Panc1 (cell line): ENCODE data around the gene PTRH2. TPM values are rescaled to one million over a fixed set of nuclear protein-coding genes. Genes with fewer than 3 reads are reported as not detected.
A peak's percentile ranks its signal among the peaks of the same experiment; 100 is the strongest.

Experiments used
- ATAC-seq: fragments of 200-7000 bp; cut with Tn5 transposase; 2 replicates; pipeline ENCODE4 v1.9.1; 2020; ENCODE audit warnings: mild to moderate bottlenecking, moderate library complexity
- BruUV-seq: library from RNA; stranded (reverse); fragments of 400-500 nt; replicated peaks from 2 replicates; lab custom pipeline; 2021; lab: Mats Ljungman, UMichigan
- CTCF ChIA-PET: fragments of 300-600 bp; sonication (Branson Sonifier 250); formaldehyde crosslinking; loops from one replicate; lab custom pipeline; 2022; ENCODE audit warnings: antibody characterized with exemption; lab: Charles Lee
- POLR2A ChIA-PET: fragments of 300-600 bp; sonication (Branson Sonifier 250); formaldehyde crosslinking; loops from one replicate; lab custom pipeline; 2022; ENCODE audit warnings: antibody characterized with exemption; lab: Charles Lee
- DNase-seq: peaks from one replicate; pipeline ENCODE4 v3.0.0-alpha.2; 2010; ENCODE audit warnings: low read depth, low spot score
- H3K27ac ChIP-seq: 2 replicates; pipeline ENCODE4 v1.5.1; 2011; ENCODE audit warnings: mild to moderate bottlenecking, low read length, inconsistent platforms
- H3K27me3 ChIP-seq: fragments of 200-500 bp; sonication (Bioruptor generic); 2 replicates; pipeline ENCODE4 v1.6.0; 2014; ENCODE audit warnings: low read length, inconsistent platforms; ENCODE audit not compliant: control insufficient read depth, insufficient read depth
- H3K36me3 ChIP-seq: fragments of 200-500 bp; sonication (Bioruptor generic); 2 replicates; pipeline ENCODE4 v1.5.1; 2014; ENCODE audit warnings: inconsistent platforms, mild to moderate bottlenecking, low read length, moderate library complexity; ENCODE audit not compliant: control insufficient read depth, insufficient read depth
- H3K4me1 ChIP-seq: 2 replicates; pipeline ENCODE4 v1.5.1; 2011; ENCODE audit warnings: inconsistent platforms, mild to moderate bottlenecking, low read length, moderate library complexity; ENCODE audit not compliant: control insufficient read depth, insufficient read depth
- H3K4me3 ChIP-seq, 2 experiments: 2 replicates each; pipeline ENCODE4 v1.5.1; 2011 to 2012; ENCODE audit warnings: low read depth in 2 of 2, low read length in 2 of 2, mild to moderate bottlenecking in 2 of 2, inconsistent platforms in 1 of 2, moderate library complexity in 1 of 2
- H3K9me3 ChIP-seq: fragments of 200-500 bp; sonication (Bioruptor generic); 2 replicates; pipeline ENCODE4 v1.5.1; 2014; ENCODE audit warnings: low read depth, mild to moderate bottlenecking, inconsistent platforms, low read length, moderate library complexity; ENCODE audit not compliant: control insufficient read depth, insufficient read depth
- POLR2AphosphoS5 ChIP-seq: IDR thresholded peaks from 2 replicates; pipeline ENCODE4 v1.6.1; 2012; ENCODE audit warnings: mild to moderate bottlenecking, low read depth, low read length, moderate library complexity
- SIN3A ChIP-seq: IDR thresholded peaks from 2 replicates; pipeline ENCODE4 v1.6.1; 2012; ENCODE audit warnings: low read depth, mild to moderate bottlenecking, low read length, moderate library complexity, borderline replicate concordance; ENCODE audit not compliant: insufficient read depth
- TCF7L2 ChIP-seq: IDR thresholded peaks from 2 replicates; pipeline ENCODE4 v1.6.1; 2011; ENCODE audit warnings: mild to moderate bottlenecking, low read depth, low read length, inconsistent platforms
- in situ Hi-C: cut with HindIII; loops from 2 replicates; pipeline ENCODE4 v1.10.0; 2016; ENCODE audit warnings: low sequenced_read_pairs, low pct_unique_long_range_greater_than_20kb
- intact Hi-C: fragments of 100-400 bp; cut with micrococcal nuclease; formaldehyde crosslinking; loops from one replicate; pipeline ENCODE4 v1.10.0; 2022; ENCODE audit not compliant: unreplicated experiment
- total RNA-seq: library from RNA; stranded (reverse); gene quantifications from one replicate; pipeline ENCODE4 v1.2.1, GENCODE V29; 2021; ENCODE audit not compliant: unreplicated experiment
- TF ChIP-seq, protein P1 (sequence below), 2 experiments: IDR thresholded peaks; 2 replicates each; pipeline ENCODE4 v1.6.1; 2011 to 2012; ENCODE audit warnings: low read depth in 2 of 2, control low read depth in 1 of 2, low read length in 1 of 2, mild to moderate bottlenecking in 1 of 2, moderate library complexity in 1 of 2; ENCODE audit not compliant: insufficient read depth in 1 of 2
- TF ChIP-seq, protein P2 (sequence below): fragments of 450-650 bp; IDR thresholded peaks from 2 replicates; pipeline ENCODE4 v1.5.1; 2017; ENCODE audit warnings: mild to moderate bottlenecking

The PTRH2 gene
- total RNA-seq, 1 experiment from 2014 or later = 40.2 TPM

DNA sequence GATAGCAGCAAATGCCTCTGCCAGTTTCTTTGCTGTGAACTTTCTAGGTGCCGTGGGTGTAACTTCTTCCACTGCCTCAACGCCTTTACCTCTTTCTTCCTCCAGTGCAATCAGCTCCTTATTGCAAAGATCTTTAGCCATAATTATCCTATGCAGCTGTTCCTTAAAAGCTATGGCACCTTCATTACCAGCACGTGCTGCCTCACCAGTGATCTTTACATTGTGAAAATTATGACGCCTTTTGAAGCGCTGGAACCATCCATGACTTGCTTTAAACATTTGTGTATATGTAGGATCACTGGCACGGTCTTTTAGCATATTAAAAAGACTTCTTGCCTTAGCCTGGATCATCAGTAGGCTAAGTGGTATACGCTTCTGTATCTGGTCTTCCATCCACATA lies 8.0 kb downstream of the PTRH2 start:
- ChIA-PET POLR2A (no interaction called here), CTCF (interaction anchor here (0.5 kb wide), 1 partner anchor 160 kb away, joined by 3 read pairs; no protein-coding TSS in a partner anchor)
- intact Hi-C loops (no loop called here), in situ Hi-C loops (no loop called here)
- TF ChIP-seq POLR2AphosphoS5 (no peak), SIN3A (no peak), TCF7L2 (no peak)
- TF ChIP-seq, protein P1, sequence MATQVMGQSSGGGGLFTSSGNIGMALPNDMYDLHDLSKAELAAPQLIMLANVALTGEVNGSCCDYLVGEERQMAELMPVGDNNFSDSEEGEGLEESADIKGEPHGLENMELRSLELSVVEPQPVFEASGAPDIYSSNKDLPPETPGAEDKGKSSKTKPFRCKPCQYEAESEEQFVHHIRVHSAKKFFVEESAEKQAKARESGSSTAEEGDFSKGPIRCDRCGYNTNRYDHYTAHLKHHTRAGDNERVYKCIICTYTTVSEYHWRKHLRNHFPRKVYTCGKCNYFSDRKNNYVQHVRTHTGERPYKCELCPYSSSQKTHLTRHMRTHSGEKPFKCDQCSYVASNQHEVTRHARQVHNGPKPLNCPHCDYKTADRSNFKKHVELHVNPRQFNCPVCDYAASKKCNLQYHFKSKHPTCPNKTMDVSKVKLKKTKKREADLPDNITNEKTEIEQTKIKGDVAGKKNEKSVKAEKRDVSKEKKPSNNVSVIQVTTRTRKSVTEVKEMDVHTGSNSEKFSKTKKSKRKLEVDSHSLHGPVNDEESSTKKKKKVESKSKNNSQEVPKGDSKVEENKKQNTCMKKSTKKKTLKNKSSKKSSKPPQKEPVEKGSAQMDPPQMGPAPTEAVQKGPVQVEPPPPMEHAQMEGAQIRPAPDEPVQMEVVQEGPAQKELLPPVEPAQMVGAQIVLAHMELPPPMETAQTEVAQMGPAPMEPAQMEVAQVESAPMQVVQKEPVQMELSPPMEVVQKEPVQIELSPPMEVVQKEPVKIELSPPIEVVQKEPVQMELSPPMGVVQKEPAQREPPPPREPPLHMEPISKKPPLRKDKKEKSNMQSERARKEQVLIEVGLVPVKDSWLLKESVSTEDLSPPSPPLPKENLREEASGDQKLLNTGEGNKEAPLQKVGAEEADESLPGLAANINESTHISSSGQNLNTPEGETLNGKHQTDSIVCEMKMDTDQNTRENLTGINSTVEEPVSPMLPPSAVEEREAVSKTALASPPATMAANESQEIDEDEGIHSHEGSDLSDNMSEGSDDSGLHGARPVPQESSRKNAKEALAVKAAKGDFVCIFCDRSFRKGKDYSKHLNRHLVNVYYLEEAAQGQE (IDR thresholded peaks at IDR 0.05; ENCODE audit: insufficient read depth in 1 of 2, low read depth in 2 of 2, low read length in 1 of 2) = no peak
- Histone ChIP-seq H3K4me1 (peaks cover 51% of the 10 kb centered on the region), H3K36me3 (peaks cover 43% of the 10 kb centered on the region), H3K27me3 (no peaks in the 10 kb centered on the region), H3K4me3 (no peak overlapping the region), H3K9me3 (no peaks in the 10 kb centered on the region), H3K27ac (0 out of 2 replicates have a peak overlapping the region, but pooled peaks have one; percentile 79)
- BruUV-seq = TSS peak; percentile 24
- no peak for ATAC-seq
- no peak for DNase-seq

DNA sequence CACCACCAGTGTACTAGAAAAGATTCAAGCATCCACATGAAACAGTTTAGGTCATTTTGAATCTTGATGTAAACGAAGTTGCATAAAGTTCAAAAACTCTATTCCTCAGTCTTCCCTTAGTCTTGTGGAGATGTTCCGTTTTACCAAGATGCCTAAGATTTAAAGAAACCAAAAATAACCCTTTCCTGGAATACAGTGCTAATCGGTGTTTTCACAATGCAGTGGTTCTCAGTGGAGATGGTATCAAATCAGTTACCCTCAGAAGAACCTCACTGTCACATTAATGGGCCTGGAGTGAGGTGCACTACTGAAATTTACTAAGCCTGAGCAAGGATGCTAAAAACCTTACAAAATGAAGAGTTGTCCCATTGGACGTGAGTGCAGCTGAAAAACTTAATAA lies 9.1 kb downstream of the PTRH2 start:
- no TSS peak for BruUV-seq
- Histone ChIP-seq H3K36me3 (peaks cover 48% of the 10 kb centered on the region), H3K27ac (peak overlapping the region; percentile 79), H3K4me1 (peaks cover 50% of the 10 kb centered on the region), H3K9me3 (no peaks in the 10 kb centered on the region), H3K4me3 (no peak overlapping the region), H3K27me3 (no peaks in the 10 kb centered on the region)
- ATAC-seq (no peak), DNase-seq (no peak)
- POLR2A ChIA-PET = no interaction called here
- in situ Hi-C loops = no loop called here
- CTCF ChIA-PET = no interaction called here
- TF ChIP-seq POLR2AphosphoS5 = no peak; the same call in 1 of the 2 replicates
- intact Hi-C loops = no loop called here

DNA sequence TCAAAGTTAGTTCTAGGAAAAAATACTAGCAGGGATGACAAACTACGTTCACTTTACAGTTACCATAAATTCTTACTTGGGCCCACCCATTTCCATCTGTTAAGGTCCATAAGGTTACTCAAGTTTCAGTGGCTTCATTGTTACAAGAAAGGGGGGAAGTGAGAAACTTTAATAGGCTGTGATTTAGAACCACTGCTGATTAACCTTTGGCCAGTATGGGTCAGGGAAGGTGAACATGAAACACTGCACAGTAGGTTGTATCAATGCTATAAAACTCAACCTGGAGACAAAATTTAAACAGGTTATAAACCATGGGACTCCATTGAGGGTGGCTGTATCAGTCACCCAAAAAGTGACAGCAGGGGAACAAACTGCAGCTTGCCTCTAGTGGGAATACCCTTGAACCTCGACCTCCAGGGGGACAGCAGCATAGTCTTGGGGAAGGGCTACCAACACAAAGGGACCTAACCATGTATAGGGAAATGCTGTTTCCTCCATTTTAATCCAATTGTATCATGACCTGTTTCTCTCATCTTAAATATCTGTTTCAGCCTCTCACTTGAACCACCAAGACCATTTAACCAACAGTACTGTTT lies 10.4 kb downstream of the PTRH2 start:
- BruUV-seq = no TSS peak
- ChIA-PET POLR2A (no interaction called here), CTCF (interaction anchor here (0.5 kb wide), 1 partner anchor 10 kb away, joined by 5 read pairs; no protein-coding TSS in a partner anchor)
- Histone ChIP-seq H3K4me1 (peaks cover 43% of the 10 kb centered on the region), H3K9me3 (no peaks in the 10 kb centered on the region), H3K27me3 (no peaks in the 10 kb centered on the region), H3K27ac (peak overlapping the region; percentile 79), H3K4me3 (no peak overlapping the region), H3K36me3 (peaks cover 48% of the 10 kb centered on the region)
- TF ChIP-seq POLR2AphosphoS5 = peak; percentile 39; the same call in 1 of the 2 replicates
- no peak for TF ChIP-seq TCF7L2
- TF ChIP-seq, protein P1 (IDR thresholded peaks at IDR 0.05; ENCODE audit: insufficient read depth in 1 of 2, low read depth in 2 of 2, low read length in 1 of 2) = no peak
- TF ChIP-seq SIN3A = no peak
- TF ChIP-seq, protein P2, sequence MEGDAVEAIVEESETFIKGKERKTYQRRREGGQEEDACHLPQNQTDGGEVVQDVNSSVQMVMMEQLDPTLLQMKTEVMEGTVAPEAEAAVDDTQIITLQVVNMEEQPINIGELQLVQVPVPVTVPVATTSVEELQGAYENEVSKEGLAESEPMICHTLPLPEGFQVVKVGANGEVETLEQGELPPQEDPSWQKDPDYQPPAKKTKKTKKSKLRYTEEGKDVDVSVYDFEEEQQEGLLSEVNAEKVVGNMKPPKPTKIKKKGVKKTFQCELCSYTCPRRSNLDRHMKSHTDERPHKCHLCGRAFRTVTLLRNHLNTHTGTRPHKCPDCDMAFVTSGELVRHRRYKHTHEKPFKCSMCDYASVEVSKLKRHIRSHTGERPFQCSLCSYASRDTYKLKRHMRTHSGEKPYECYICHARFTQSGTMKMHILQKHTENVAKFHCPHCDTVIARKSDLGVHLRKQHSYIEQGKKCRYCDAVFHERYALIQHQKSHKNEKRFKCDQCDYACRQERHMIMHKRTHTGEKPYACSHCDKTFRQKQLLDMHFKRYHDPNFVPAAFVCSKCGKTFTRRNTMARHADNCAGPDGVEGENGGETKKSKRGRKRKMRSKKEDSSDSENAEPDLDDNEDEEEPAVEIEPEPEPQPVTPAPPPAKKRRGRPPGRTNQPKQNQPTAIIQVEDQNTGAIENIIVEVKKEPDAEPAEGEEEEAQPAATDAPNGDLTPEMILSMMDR = no peak
- intact Hi-C loops (no loop called here), in situ Hi-C loops (no loop called here)
- ATAC-seq (no peak), DNase-seq (no peak)
